H9 (cell line): ENCODE results near the gene LGALS4. TPM values are rescaled to one million over a fixed set of nuclear protein-coding genes. Genes with fewer than 3 reads are reported as not detected.
"Not testable (repeated sequence)": the region's sequence is repeated elsewhere in the genome, so short reads cannot be mapped to it uniquely, and the experiment has no call there.

Experiments
- DNase-seq: peaks from one replicate; pipeline ENCODE4 v3.0.0-alpha.2; 2017
- H2AFZ ChIP-seq: one replicate; pipeline ENCODE4 v1.6.1; 2013; ENCODE audit warnings: mild to moderate bottlenecking, low read length, control low read depth, moderate library complexity
- H2AK5ac ChIP-seq: 2 replicates; pipeline ENCODE4 v1.6.1; 2013; ENCODE audit warnings: low read length, control low read depth, mixed read lengths; ENCODE audit not compliant: insufficient read length
- H2BK120ac ChIP-seq: one replicate; pipeline ENCODE4 v1.6.1; 2013; ENCODE audit warnings: low read depth, mild to moderate bottlenecking, low read length, control low read depth, inconsistent platforms; ENCODE audit not compliant: poor library complexity, severe bottlenecking
- H2BK12ac ChIP-seq: 2 replicates; pipeline ENCODE4 v1.6.1; 2013; ENCODE audit warnings: low read length, control low read depth, mixed read lengths, low read depth; ENCODE audit not compliant: insufficient read length
- H2BK15ac ChIP-seq: 2 replicates; pipeline ENCODE4 v1.6.1; 2013; ENCODE audit warnings: low read depth, low read length, control low read depth
- H2BK20ac ChIP-seq: one replicate; pipeline ENCODE4 v1.6.1; 2013; ENCODE audit warnings: low read depth, mild to moderate bottlenecking, low read length, control low read depth, inconsistent platforms; ENCODE audit not compliant: poor library complexity, severe bottlenecking
- H2BK5ac ChIP-seq: 2 replicates; pipeline ENCODE4 v1.6.1; 2013; ENCODE audit warnings: low read length, control low read depth, mixed read lengths; ENCODE audit not compliant: insufficient read length
- H3K14ac ChIP-seq: 2 replicates; pipeline ENCODE4 v1.6.1; 2013; ENCODE audit warnings: low read length, control low read depth; ENCODE audit not compliant: insufficient read depth
- H3K18ac ChIP-seq: 2 replicates; pipeline ENCODE4 v1.6.1; 2013; ENCODE audit warnings: low read depth, mild to moderate bottlenecking, mixed read lengths, low read length, control low read depth; ENCODE audit not compliant: insufficient read length
- H3K23ac ChIP-seq: 2 replicates; pipeline ENCODE4 v1.6.1; 2013; ENCODE audit warnings: low read length, control low read depth, mixed read lengths, low read depth; ENCODE audit not compliant: insufficient read length
- H3K23me2 ChIP-seq: 2 replicates; pipeline ENCODE4 v1.6.1; 2013; ENCODE audit warnings: low read depth, mild to moderate bottlenecking, mixed read lengths, low read length, control low read depth; ENCODE audit not compliant: insufficient read length, poor library complexity, severe bottlenecking
- H3K27ac ChIP-seq: 2 replicates; pipeline ENCODE4 v1.5.1; 2013; ENCODE audit warnings: low read length, control low read depth, mixed read lengths, low read depth; ENCODE audit not compliant: insufficient read length
- H3K27me3 ChIP-seq: 2 replicates; pipeline ENCODE4 v1.6.1; 2013; ENCODE audit warnings: low read length, control low read depth, inconsistent platforms; ENCODE audit not compliant: insufficient read depth
- H3K4ac ChIP-seq: 2 replicates; pipeline ENCODE4 v1.6.1; 2013; ENCODE audit warnings: low read depth, mild to moderate bottlenecking, control low read depth, inconsistent platforms, low read length, moderate library complexity
- H3K4me1 ChIP-seq: 2 replicates; pipeline ENCODE4 v1.6.1; 2013; ENCODE audit warnings: low read length, control low read depth, inconsistent platforms; ENCODE audit not compliant: insufficient read depth
- H3K4me2 ChIP-seq: 2 replicates; pipeline ENCODE4 v1.6.1; 2013; ENCODE audit warnings: low read length, control low read depth, mixed read lengths; ENCODE audit not compliant: insufficient read length, insufficient read depth
- H3K56ac ChIP-seq: 2 replicates; pipeline ENCODE4 v1.6.1; 2013; ENCODE audit warnings: low read depth, mild to moderate bottlenecking, mixed read lengths, low read length, control low read depth; ENCODE audit not compliant: insufficient read length
- H3K79me1 ChIP-seq: 2 replicates; pipeline ENCODE4 v1.6.1; 2013; ENCODE audit warnings: low read depth, mild to moderate bottlenecking, moderate library complexity, low read length, control low read depth, inconsistent platforms; ENCODE audit not compliant: insufficient read depth, poor library complexity, severe bottlenecking
- H3K79me2 ChIP-seq: 2 replicates; pipeline ENCODE4 v1.6.1; 2013; ENCODE audit warnings: low read length, control low read depth, inconsistent platforms; ENCODE audit not compliant: insufficient read depth
- H3K9ac ChIP-seq: 2 replicates; pipeline ENCODE4 v1.6.1; 2013; ENCODE audit warnings: low read length, control low read depth, mixed read lengths; ENCODE audit not compliant: insufficient read length; ENCODE audit errors: extremely low read depth
- H3K9me3 ChIP-seq: one replicate; pipeline ENCODE4 v1.6.1; 2013; ENCODE audit warnings: low read depth, low read length, inconsistent platforms; ENCODE audit not compliant: control insufficient read depth
- H3T11ph ChIP-seq: one replicate; pipeline ENCODE4 v1.6.1; 2013; ENCODE audit warnings: mild to moderate bottlenecking, low read length, control low read depth, inconsistent platforms
- H4K20me1 ChIP-seq: one replicate; pipeline ENCODE4 v1.6.1; 2013; ENCODE audit not compliant: control insufficient read depth, insufficient read length, insufficient read depth
- H4K5ac ChIP-seq: 2 replicates; pipeline ENCODE4 v1.6.1; 2013; ENCODE audit warnings: low read depth, mild to moderate bottlenecking, mixed read lengths, low read length, control low read depth; ENCODE audit not compliant: insufficient read length
- H4K8ac ChIP-seq: replicated peaks from 2 replicates; pipeline ENCODE4 v1.6.1; 2013; ENCODE audit warnings: low read length, control low read depth, mixed read lengths, low read depth; ENCODE audit not compliant: insufficient read length
- H4K91ac ChIP-seq: 2 replicates; pipeline ENCODE4 v1.6.1; 2013; ENCODE audit warnings: low read depth, mild to moderate bottlenecking, moderate library complexity, mixed read lengths, low read length, control low read depth; ENCODE audit not compliant: insufficient read length
- H3K27ac Mint-ChIP-seq, 3 experiments: 2 replicates in 2 of 3; 3 replicates in 1 of 3; pipeline ENCODE4 v1.8.0; 2020 to 2021; ENCODE audit warnings: mixed read lengths in 3 of 3, mild to moderate bottlenecking in 1 of 3, moderate library complexity in 1 of 3
- H3K27me3 Mint-ChIP-seq: 2 replicates; pipeline ENCODE4 v1.8.0; 2021; ENCODE audit warnings: low read depth, mild to moderate bottlenecking, moderate library complexity, mixed read lengths
- H3K36me3 Mint-ChIP-seq, 3 experiments: 2 replicates in 2 of 3; 3 replicates in 1 of 3; pipeline ENCODE4 v1.8.0; 2020 to 2021; ENCODE audit warnings: low read depth in 3 of 3, mixed read lengths in 3 of 3; ENCODE audit not compliant: insufficient read depth in 1 of 3
- H3K4me1 Mint-ChIP-seq, 2 experiments: 2 replicates each; pipeline ENCODE4 v1.8.0; 2020; ENCODE audit warnings: mixed read lengths in 2 of 2
- H3K4me3 Mint-ChIP-seq, 2 experiments: 2 replicates in 1 of 2; 3 replicates in 1 of 2; pipeline ENCODE4 v1.8.0; 2020 to 2021; ENCODE audit warnings: mild to moderate bottlenecking in 2 of 2, mixed read lengths in 2 of 2, moderate library complexity in 1 of 2
- H3K9me3 Mint-ChIP-seq, 2 experiments: 2 replicates in 1 of 2; 3 replicates in 1 of 2; pipeline ENCODE4 v1.8.0; 2020; ENCODE audit warnings: mild to moderate bottlenecking in 2 of 2, mixed read lengths in 2 of 2, moderate library complexity in 1 of 2
- WGBS: extraction: QIAGEN DNeasy Blood & Tissue Kit; methylation state at CpG from one replicate; pipeline ENCODE4 v1.1.7; 2013; ENCODE audit warnings: missing lambda C conversion rate, low lambda C conversion rate, mixed read lengths; ENCODE audit not compliant: insufficient read length; ENCODE audit errors: extremely low coverage; 5-methylcytosine and 5-hydroxymethylcytosine counted together
- total RNA-seq: library from RNA; stranded (reverse); gene quantifications from 2 replicates; pipeline ENCODE4 v1.2.1, GENCODE V29; 2021

Gene LGALS4
- total RNA-seq, 1 experiment from 2014 or later = 0.68 TPM

DNA sequence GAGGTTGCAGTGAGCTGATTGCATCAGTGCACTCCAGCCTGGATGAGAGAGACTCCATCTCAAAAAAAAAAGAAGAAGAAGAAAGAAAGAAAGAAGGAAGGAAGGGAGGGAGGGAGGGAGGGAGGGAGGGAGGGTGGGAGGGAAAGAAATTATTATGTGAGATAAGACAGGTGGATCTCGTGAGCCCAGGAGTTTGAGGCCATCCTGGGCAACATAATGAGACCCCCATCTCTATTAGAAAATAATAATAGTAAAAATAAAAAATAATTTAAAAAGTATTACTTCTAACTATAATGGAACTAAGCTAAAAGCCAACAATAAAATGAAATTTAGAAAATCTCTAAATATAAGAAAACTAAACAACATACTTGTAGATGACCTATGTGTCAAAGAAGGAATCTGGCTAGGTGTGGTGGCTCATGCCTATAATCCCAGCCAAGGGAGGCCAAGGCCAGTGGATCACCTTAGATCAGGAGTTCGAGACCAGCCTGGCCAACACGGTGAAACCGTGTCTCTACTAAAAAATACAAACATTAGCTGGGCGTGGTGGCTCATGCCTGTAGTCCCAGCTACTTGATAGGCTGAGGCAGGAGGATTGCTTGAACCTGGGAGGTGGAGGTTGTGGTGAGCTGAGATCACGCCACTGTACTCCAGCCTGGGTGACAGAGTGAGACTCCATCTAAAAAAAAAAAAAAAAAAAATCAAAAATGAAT is 51.8 kb downstream of the LGALS4 start:
- H2AFZ ChIP-seq, H3K27ac ChIP-seq, H4K8ac ChIP-seq, H3K27me3 Mint-ChIP-seq, H3K79me1 ChIP-seq, H3K4me3 Mint-ChIP-seq, H3K9ac ChIP-seq, H3T11ph ChIP-seq, H4K5ac ChIP-seq, H3K27me3 ChIP-seq, H4K20me1 ChIP-seq, DNase-seq, H3K56ac ChIP-seq, H3K23me2 ChIP-seq, H3K36me3 Mint-ChIP-seq, H3K4ac ChIP-seq, H2AK5ac ChIP-seq, H4K91ac ChIP-seq, H3K4me1 ChIP-seq, H3K9me3 Mint-ChIP-seq, H3K79me2 ChIP-seq, H3K9me3 ChIP-seq, H3K23ac ChIP-seq, H3K4me1 Mint-ChIP-seq, H2BK20ac ChIP-seq, H2BK5ac ChIP-seq, H2BK120ac ChIP-seq, H3K14ac ChIP-seq, H2BK12ac ChIP-seq, H2BK15ac ChIP-seq, H3K27ac Mint-ChIP-seq, H3K18ac ChIP-seq, H3K4me2 ChIP-seq: not testable (repeated sequence)
- no CpG with 5 or more reads among the region's 6 CpGs for WGBS
